NCI-H748 (cell line): ENCODE results near the gene PHACTR4.
"Not testable (repeated sequence)": the region's sequence is repeated elsewhere in the genome, so short reads cannot be mapped to it uniquely, and the experiment has no call there.

Source experiments
- DNase-seq: peaks from one replicate; lab custom pipeline; 2025; ENCODE audit not compliant: unreplicated experiment; lab: John Stamatoyannopoulos, UW

PHACTR4 gene

DNA sequence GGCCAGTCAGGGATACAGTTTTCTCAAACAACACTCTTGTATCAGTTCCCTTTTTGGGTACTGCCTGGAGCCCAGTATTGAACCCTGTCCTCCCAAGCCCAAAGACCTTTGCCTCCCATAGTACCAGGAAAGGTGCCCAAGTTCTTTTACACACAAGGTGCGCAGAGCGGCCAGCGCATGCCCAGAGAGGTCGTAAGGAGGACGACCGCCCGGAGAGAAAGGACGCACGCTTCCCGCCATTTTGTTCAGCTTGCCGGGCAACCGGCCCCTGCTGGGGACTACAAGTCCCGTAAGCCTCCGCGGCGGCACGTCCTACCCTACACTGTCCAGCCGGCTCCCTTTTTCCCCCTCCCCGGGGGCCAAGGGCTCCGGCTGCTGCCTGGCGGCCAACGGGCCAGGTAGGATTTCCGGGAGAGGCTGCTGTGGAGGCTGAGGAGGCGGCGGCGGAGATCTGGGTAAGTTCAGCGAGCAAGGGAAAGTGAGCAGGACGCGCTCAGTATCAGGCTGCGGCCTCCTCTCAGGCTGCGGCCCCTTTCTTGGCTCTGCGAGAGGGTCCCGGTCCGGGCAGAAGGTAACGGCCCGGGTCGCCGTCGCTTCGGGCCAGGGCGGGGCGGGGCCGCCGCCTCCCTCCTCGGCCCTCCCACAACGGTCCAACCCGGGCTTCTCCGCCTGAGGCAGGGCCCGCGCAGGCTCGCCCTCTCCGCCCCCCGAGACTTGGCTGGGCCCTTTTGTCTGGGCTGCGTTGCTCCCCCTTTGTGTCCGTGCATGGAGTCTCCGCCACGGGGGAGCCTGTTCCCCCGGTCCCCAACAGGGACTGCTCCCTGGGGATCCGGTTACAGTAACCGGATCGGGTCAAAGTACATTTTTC is at the start of gene PHACTR4:
Gene PHACTR4 (plus strand): TSS at position 370 of the 868 bp plus-strand sequence. CDS start 37,708 bp downstream, outside the sequence.
- peak; percentile 96 for DNase-seq

DNA sequence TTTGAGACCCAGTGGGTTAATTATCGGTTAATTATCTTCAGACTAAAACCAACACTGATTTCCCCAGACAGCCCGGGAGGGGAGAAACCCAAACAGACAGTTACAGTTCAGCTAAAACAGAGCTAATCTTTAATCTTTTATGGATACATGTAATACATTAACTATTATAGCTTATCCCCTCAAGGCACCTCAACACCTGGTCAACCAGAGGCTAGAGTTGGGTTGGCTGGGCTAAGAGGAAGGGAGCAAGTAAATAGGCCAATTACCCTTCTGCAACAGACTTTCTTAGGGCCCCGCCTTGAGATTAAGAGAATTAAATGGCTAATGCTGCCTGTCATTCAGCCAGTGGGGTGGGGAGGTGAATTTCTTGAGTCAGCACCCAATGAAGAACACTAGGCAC is 47.3 kb upstream of the PHACTR4 start:
- DNase-seq: peak; percentile 23

DNA sequence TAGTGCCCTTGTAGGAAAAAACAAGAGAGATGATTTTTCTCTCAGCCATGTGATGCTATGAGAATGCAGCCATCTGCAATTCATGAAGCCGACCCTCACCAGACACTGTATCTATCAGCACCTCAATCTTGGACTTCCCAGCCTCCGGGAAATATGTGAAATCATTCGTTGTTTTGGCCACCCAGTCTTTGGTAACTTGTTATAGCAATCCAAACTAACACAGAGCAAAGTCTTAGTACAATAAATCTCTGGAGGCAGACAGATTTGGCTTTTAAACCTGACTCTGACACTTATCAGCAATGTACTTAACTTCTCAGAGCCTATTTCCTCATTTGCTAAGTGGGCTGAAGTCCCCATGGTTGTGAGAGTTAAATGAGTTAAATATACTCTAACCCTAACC is 45.8 kb upstream of the PHACTR4 start:
- no peak for DNase-seq

DNA sequence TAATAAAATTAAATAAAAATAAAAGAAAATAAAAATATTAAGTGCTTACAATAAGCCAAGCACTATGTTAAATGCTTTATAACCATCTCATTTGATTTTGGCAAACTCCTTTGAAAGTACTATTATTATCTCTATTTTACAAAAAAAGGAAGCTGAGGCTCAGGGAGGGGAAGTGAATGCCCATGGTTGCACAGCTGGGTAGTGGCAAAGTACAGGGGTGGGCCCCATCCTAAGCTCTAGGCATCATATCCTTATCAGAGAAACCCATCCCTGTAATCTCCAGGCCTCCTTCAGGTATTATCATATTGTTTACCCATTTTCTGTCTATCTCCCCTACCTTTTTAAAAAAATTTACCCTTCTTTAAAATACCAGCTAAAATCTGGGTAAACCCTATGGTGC is 43.0 kb upstream of the PHACTR4 start:
- no peak for DNase-seq

DNA sequence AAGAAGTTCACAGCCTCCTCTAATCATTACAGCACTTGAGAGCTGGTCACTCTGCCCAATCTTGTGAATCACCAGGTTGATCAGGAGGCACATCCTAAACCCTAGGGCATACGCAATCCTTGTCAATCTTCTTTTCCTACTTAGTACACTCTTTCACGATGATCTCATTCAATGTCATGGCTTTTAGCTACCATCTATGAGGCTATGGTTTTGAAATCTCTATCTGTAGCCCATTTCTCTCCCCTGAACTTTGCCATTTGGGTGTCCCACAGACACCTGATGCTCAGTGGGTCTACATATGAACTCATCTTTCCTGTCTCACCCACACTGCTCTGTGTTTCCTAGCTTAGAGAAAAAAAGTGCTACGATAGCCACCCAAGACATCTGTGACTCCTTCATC is 42.6 kb upstream of the PHACTR4 start:
- DNase-seq: no peak

DNA sequence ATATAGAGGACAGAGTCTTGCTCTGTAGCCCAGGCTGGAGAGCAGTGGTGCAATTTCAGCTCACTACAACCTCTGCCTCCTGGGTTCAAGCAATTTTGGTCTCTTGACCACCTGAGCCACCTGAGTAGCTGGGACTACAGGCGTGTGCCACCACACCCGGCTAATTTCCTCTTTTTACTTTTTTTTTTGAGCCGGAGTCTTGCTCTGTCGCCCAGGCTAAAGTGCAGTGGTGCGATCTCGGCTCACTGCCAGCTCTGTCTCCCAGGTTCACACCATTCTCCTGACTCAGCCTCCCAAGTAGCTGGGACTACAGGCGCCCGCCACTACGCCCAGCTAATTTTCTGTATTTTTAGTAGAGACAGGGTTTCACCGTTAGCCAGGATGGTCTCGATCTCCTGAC is 42.1 kb upstream of the PHACTR4 start:
- not testable (repeated sequence) for DNase-seq

DNA sequence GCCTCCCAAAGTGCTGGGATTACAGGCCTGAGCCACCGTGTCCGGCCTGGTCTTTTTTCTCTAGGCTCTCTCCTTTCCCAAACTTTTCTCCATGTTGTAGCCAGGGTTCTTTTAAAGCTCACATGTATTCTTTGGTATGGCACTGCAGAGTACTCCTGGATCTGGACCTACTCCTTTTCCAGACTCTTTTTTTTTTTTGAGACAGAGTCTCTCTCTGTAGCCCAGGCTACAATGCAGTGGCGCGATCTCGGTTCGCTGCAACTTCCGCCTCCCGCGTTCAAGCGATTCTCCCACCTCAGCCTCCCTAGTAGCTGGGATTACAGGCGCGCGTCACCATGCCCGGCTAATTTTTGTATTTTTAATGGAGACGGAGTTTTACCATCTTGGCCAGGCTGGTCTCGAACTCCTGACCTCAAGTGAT is 41.3 kb upstream of the PHACTR4 start:
- no peak for DNase-seq

DNA sequence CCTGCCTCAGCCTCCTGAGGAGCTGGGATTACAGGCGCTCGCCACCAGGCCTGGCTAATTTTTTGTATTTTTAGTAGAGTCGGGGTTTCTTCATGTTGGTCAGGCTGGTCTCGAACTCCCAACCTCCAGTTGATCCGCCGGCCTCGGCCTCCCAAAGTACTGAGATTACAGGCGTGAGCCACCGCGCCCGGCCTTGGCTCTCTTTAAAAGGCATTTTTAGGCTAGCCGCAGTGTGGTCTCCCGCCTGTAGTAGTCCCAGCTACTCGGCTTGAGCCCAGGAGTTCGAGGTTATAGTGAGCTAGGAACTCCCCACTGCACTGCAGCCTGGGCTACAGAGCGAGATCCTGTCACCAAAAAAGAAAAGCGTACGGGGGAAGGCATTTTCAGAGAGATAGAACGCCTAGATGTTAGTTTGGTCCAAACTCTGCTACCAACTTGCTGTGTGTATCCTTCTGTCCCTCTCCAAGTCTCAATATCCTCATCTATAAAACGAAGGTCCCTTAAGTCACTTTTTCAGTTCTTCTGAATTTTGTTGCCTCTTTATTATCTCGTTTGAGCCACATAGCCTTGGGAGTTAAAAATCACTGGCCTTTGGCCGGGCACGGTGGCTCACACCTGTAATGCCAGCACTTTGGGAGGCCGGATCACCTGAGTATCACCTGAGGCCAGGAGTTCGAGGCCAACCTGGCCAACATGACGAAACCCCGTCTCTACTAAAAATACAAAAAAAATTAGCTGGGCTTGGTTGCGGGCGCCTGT is 40.0 kb upstream of the PHACTR4 start:
- DNase-seq: peak; percentile 7

DNA sequence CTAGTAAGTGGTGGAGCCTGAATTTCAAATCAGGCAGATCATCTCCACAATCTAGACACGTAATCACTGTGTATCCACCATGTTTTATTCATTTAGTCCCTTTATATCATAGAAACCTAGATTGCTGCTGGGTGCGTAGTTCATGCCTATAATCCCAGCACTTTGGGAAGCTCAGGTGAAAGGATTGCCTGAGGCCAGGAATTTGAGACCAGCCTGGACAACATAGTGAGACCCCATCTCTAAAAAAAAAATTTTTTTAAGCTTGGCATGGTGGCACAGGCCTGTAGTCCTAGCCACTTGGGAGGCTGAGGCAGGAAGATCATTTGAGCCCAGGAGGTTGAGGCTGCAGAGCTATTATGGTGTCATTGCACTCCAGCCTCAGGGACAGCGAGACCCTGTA is 30.6 kb upstream of the PHACTR4 start:
- DNase-seq: no peak

DNA sequence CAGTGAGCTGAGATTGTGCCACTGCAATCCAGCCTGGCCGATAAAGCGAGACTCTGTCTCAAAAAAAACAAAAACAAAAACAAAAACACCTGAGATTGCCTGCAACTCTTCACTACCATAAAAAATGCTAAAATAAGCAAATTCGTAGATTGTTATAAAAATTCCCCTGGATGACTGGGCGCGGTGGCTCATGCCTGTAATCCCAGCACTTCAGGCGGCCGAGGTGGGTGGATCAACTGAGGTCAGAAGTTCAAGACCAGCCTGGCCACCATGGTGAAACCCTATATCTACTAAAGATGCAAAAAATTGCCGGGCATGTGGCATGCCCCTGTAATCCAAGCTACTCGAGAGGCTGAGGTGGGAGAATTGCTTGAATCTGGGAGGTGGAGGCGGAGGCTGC is 30.0 kb upstream of the PHACTR4 start:
- DNase-seq: no peak

DNA sequence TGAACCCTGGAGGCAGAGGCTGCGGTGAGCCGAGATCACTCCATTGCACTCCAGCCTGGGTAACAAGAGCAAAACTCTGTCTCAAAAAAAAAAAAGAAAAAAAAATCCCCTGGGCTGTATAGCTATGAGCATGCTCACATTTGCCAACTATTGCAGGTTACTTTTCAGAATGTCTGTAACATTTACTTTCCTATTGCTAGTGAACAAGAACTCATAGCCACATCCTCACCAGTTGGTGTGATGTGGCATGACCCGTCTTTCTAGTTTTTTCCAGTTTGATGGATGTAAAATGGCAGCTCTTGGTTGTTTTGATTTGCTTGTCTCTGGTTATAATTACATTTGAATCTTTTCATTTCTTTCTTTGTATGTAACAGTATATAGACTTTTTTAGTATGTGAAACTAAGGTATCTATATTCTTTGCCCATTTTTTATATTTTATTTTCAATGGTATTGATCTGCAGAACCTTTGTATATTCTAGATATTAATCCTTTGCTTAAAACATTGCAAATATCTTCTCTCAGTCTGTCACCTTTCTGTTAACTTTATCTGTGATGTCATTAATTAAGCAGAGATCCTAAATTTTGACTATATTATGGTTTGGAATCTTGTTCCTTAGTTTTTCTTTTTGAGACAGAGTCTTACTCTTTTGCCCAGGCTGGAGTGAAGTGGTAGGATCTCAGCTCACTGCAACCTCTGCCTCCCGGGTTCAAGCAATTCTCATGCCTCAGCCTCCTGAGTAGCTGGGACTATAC is 29.1 kb upstream of the PHACTR4 start:
- no peak for DNase-seq

DNA sequence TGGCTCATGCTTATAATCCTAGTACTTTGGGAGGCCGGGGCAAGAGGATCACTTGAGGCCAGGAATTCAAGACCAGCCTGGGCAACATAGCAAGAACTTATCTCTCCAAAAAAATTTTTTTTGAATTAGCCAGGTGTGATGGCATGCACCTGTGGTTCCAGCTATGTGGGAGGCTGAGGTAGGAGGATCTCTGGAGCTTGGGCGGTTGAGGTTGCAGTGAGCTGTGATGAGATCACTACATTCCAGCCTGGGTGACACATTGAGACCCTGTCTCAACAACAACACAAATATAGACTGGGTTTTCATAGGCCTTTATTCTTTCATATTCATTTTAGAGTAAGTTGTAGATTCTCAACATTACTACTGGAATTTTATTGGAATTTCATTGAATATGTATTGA is 27.9 kb upstream of the PHACTR4 start:
- DNase-seq: no peak

DNA sequence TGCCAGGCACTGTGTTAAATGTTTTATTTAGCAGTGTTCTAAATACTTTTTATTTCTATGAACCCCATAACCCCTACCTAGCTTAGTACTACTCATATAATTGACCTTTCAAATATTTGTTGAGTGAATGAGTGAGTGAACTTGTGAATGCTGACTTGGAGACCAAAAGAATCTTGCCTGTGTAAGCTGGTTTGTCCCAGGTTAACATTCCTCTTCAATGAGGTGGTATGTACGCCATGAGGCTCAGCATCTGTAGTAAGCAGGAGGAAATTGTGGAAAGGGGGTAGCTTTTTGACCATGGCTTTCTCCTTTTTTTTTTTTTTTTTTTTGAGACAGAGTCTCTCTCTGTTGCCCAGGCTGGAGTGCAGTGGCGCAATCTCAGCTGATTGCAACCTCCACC is 26.1 kb upstream of the PHACTR4 start:
- no peak for DNase-seq

DNA sequence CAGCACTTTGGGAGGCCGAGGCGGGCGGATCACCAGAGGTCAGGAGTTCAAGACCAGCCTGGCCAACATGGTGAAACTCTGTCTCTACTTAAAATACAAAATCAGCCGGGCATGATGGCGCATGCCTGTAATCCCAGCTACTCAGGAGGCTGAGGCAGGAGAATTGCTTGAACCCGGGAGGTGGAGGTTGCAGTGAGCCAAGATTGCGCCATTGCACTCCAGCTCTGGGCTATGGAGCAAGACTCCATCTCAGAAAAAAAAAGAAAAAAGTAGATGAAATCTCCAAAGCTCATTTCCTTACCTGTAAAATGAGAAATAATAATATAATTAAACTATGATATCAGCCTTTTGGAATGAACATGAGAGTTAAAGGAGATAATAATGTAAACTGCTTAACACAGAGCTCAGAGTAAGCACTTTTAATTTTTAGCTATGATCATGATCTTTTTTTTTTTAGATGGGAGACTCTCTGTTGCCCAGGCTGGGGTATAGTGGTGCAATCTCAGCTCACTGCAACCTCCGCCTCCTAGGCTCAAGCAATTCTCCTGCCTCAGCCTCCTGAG is 16.2 kb upstream of the PHACTR4 start:
- not testable (repeated sequence) for DNase-seq

DNA sequence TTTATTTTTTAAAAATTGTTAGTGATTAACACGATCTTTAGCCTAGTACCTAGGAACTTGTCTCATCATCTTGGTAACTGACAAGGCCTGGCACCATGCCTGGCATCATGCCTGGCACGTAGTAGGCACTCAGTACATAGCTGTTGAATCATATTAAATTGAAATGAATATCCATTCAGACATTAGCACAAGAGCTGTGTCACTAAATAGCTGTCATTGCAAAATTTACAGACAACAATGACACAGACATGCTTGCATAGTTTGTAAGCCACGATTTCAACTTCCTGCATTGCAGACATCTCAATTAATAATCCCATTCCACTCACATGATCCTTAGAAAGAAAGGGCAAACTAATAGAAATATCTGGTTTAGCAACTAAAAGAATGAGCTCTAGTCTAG is 15.4 kb upstream of the PHACTR4 start:
- no peak for DNase-seq

DNA sequence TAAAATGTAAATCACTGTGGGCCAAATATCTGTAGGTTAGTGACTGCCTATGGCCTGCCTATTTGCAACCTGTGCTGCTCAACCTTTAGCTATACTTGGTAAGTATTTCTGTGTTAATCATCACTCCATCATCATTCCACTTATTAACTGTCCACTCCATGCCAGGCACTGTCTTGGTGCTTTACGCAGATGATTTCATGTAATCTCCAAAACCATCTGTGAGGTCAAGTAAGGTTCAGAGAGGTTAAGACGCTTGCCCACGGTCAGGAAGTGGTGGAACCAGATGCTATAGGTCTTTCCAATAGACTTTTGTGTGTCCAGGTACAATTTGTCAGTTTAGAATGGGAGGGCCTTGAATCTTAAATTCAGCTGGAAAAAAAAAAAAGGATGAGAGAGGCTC is 10.8 kb upstream of the PHACTR4 start:
- DNase-seq: no peak

DNA sequence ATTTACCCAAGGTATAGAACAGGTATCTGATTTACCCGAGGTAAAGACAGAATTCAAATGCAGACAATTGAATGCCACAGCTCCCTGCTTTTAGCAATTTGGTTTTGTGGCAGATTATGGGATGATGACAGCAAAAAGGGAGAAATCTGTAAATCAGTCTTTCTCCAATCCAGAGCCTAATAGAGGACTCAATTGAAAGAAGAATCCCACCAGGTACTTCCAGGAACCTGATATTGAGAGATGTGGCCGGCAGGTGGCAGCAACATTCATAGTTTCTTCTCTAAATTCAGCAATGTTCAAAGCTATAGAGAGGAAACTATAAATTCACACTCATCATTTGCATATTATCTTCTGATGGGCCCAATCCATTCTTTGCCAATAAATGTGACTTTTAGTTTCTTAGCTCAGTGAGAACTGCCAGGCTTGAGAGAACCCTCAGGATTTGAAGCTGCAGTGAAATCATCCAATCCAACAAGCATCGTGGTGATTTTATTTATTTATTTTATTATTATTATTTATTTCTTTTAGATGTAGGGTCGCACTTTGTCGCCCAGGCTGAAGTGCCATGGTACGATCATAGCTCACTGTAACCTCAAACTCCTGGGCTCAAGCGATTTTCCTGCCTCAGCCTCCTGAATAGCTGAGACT is 9.8 kb upstream of the PHACTR4 start:
- DNase-seq: peak; percentile 68

DNA sequence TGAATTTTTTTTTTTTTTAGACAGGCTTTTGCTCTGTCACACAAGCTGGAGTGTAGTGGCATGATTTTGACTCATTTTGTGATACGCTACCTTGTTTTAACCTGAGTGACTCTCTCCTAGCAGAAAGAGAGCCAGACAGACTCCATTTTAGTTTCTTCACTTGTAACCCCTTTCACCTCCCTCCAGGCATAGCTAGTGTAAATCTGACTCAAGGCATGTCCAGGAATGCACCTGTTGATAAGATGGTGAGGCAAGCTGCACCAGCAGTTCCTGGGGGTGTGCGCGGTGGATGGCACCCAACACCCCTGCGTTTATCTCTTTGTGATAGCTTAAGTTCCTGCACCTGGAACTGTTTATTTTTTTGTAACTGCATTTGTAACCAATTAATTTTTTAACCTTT is 4.7 kb upstream of the PHACTR4 start:
- DNase-seq: no peak

DNA sequence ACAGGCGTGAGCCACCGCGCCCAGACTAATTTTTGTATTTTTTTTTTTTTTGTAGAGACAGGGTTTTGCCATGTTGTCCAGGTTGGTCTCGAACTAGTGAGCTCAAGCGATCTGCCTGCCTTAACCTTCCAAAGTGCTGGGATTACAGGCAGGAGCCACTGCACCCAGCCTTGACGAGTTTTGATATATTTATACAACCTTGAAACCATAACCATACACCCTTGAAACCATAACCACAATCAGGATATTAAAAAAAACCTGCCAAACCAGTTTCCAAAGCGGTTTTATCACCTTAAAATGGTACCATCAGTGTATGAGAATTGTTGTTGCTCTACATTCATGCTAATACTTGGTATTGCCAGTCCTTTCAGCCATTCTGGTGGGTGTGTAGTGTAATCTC is 3.7 kb upstream of the PHACTR4 start:
- DNase-seq: peak; percentile 72

DNA sequence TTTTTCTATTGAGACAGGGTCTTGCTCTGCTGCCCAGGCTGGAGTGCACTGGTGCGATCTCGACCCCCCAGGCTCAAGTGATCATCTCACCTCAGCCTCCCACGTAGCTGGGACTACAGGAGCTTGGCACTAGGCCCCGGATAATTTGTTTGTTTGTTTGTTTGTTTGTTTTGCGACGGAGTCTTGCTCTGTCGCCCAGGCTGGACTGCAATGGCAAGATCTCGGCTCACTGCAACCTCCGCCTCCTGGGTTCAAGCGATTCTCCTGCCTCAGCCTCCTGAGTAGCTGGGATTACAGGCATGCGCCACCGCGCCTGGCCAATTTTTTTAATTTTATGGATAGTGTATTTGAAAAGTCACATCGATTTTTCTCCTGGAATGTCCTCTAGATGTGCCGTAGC is 932 bp upstream of the PHACTR4 start:
- DNase-seq: not testable (repeated sequence)
